Omental fat pad (tissue), 4 donors: Measurements from ENCODE around the gene ZNF552. TPM values are rescaled to one million over a fixed set of nuclear protein-coding genes. Genes with fewer than 3 reads are reported as not detected.
"Not testable (repeated sequence)": the region's sequence is repeated elsewhere in the genome, so short reads cannot be mapped to it uniquely, and the experiment has no call there.

ENCODE experiments used
- ATAC-seq: fragments of 150-250 bp; one replicate; pipeline ENCODE4 v1.9.1; 2016; ENCODE audit warnings: mild to moderate bottlenecking, moderate library complexity; ENCODE audit not compliant: low FRiP score
- DNase-seq: peaks from one replicate; pipeline ENCODE4 v3.0.0-alpha.2; 2019; ENCODE audit warnings: low spot score
- total RNA-seq, 4 donors: library from RNA; depleted of rRNA; stranded (reverse); fragments of >200 nt; gene quantifications; one replicate each; pipeline ENCODE4 v1.1.0, GENCODE V29; 2016
- TF ChIP-seq, protein P1 (sequence below), 3 donors: fragments of 450-650 bp; IDR thresholded peaks; one replicate each; pipeline ENCODE4 v1.5.1; 2016 to 2017; ENCODE audit warnings: antibody characterized with exemption in 3 of 3, mild to moderate bottlenecking in 3 of 3, moderate library complexity in 2 of 3

Gene ZNF552
- 10 to 100 TPM in 1 of 4 donors, 1 to 10 TPM in 3; 5.7 to 17.3 (median 8.8) TPM for total RNA-seq

GRCh38 chr19:57814505-57815246 lies at the start of gene ZNF552:
TSS of gene ZNF552 (minus strand) at chr19:57814913. CDS start at chr19:57814743, 170 bp downstream.
- DNase-seq (peak; percentile 62), ATAC-seq (peak; percentile 94)
- TF ChIP-seq, protein P1, sequence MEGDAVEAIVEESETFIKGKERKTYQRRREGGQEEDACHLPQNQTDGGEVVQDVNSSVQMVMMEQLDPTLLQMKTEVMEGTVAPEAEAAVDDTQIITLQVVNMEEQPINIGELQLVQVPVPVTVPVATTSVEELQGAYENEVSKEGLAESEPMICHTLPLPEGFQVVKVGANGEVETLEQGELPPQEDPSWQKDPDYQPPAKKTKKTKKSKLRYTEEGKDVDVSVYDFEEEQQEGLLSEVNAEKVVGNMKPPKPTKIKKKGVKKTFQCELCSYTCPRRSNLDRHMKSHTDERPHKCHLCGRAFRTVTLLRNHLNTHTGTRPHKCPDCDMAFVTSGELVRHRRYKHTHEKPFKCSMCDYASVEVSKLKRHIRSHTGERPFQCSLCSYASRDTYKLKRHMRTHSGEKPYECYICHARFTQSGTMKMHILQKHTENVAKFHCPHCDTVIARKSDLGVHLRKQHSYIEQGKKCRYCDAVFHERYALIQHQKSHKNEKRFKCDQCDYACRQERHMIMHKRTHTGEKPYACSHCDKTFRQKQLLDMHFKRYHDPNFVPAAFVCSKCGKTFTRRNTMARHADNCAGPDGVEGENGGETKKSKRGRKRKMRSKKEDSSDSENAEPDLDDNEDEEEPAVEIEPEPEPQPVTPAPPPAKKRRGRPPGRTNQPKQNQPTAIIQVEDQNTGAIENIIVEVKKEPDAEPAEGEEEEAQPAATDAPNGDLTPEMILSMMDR (IDR thresholded peaks at IDR 0.05) = no peak

DNA sequence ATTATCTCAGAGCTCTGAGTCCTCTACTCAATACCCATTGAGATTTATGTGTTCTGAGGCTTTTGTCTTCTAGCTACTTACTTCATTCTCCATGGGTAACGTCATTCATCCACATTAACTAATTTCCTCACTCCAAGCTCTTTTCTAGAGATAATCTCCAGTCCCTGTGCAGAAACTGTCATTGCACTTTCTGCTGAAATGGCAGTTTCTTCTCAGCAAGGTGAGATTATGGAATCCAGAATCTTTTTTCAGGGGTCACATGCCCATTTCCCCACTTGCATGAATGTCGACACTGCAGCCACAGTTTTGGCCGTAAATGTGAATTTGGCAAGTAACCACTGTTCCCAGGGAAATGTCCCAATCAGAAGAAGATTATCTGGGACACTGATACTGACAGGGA lies 47.6 kb upstream of the ZNF552 start:
- ATAC-seq, DNase-seq: not testable (repeated sequence)

DNA sequence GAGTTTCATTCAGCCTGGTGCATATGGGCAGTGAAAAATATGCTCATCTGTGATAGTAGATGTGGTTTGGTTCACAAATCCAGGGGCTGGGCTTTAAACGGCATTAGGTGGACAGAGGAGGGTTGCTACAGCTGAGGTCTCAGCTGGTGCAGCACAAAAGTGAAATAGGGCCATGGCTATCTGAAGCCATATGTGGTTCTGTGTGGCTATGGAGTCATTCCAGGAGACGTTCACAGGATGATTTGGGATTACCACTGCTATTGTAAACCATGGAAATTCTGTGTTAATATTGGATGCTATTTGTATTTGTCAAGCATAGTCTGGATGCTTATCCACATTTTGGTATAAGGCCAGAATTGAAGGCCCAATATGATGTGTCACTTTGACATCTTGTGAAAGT lies 39.4 kb upstream of the ZNF552 start:
- not testable (repeated sequence) for DNase-seq, ATAC-seq

- not testable (repeated sequence) for DNase-seq, ATAC-seq
These were observed 37.3 kb upstream of the ZNF552 start for GRCh38 chr19:57851812-57852603.

DNA sequence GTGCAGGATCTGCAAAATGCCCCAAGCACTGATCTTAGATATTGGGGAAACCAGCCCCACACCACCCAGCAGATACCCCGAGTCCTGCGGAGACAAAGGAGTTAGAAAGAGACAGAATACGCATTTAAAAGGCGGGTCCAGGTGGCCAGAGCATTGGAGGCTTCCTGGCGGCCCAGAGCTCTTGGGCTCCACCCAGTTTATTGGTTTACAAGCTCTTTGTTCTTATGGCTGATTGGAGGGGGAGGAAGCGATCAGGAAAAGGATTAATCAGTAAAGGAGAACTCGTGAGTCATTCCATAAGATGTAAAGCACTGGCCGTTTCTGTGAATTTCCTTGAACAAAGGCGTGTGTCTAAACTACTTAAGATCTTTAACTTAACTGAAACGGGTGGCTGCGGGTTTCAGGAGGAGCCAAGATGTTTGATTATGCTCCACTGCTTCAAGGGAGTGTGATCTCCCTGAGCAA lies 35.9 kb upstream of the ZNF552 start:
- no peak for ATAC-seq
- DNase-seq = no peak
- TF ChIP-seq, protein P1 (IDR thresholded peaks at IDR 0.05) = no peak

GRCh38 chr19:57849666-57850473 lies 35.2 kb upstream of the ZNF552 start, which contains the start of gene ZNF587:
TSS of gene ZNF587 (plus strand) at chr19:57849859. CDS start at chr19:57850039, 180 bp downstream.
- DNase-seq (peak; percentile 25), ATAC-seq (peak; percentile 91)

- not testable (repeated sequence) for DNase-seq, ATAC-seq
These were observed 34.5 kb upstream of the ZNF552 start for GRCh38 chr19:57849162-57849665.

DNA sequence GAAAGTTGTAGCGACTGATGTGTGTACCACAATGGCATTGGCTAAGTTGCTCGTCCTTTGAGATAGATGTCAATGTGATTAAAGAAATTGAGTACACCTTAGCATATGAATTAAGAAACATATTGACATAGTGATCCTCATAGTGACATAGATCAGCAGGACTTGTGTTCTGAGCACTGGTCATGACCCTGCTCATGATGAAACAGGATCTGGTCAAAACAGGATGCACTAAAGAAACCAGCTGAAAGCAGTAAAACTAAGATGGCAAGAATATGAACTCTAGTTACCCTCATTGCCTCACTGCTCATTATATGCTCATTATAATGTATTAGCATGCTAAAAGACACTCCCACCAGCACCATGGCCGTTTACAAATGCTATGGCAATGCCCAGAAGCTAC lies 32.5 kb upstream of the ZNF552 start:
- not testable (repeated sequence) for ATAC-seq

GRCh38 chr19:57841122-57841763 lies 26.5 kb upstream of the ZNF552 start:
- no peak for DNase-seq
- TF ChIP-seq, protein P1 (IDR thresholded peaks at IDR 0.05) = no peak
- no peak for ATAC-seq

More for the DNA sequence above, 32.5 kb upstream of the ZNF552 start:
- DNase-seq = not testable (repeated sequence)

DNA sequence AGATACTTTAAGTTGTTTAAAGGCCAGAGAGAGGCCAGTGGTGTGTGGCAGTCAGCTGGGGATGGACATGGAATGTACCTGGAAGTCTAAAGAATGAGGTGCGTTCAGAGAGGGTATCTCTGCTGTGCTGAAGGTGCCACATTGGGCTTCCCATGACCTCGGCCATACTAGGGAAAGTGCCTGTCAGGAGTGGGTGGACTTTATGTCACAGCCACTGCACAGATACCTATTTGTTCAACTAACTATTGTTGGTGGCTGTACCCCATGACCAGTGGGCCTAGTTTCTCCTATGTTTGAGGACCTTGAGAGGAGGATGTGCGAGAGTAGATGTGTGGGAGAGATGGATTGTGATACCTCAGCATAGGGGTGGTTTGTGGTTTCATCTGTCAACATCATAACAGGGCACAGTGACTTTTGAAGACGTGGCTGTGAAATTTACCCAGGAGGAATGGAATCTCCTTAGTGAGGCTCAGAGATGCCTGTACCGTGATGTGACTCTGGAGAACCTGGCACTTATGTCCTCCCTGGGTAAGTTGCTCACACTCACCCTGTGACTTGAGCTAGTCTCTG lies 24.0 kb upstream of the ZNF552 start:
- ATAC-seq, DNase-seq: not testable (repeated sequence)

DNA sequence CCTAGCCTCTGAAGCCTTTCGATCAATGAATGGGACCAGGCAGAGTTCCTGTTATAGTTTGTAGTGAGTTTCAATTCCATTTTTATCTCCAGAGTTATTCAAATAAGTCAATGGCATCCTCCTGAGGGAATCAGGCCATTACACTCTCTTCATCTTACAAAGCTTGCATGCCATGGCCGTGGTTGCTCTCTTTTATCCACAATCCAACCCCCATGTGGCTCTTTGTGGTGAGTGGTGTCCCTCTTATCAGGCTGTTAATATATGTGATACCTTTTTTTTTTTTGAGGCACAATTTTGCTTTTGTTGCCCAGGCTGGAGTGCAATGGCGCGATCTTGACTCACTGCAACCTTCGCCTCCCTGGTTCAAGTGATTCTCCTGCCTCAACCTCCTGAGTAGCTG lies 22.3 kb upstream of the ZNF552 start:
- DNase-seq, ATAC-seq: not testable (repeated sequence)
